HepG2 (cell line): Measurements from ENCODE around the gene CD72. TPM values are rescaled to one million over a fixed set of nuclear protein-coding genes. Genes with fewer than 3 reads are reported as not detected.

ENCODE experiments used
- AHDC1 ChIP-seq: sonication (generic); formaldehyde crosslinking; IDR thresholded peaks from 2 replicates; pipeline ENCODE4 v1.5.1; 2020; ENCODE audit warnings: mild to moderate bottlenecking, missing genetic modification reagents, borderline replicate concordance
- CEBPG ChIP-seq: IDR thresholded peaks from 2 replicates; pipeline ENCODE4 v1.6.1; 2016
- E2F5 ChIP-seq: sonication (generic); formaldehyde crosslinking; conservative IDR thresholded peaks from 2 replicates; pipeline ENCODE4 v1.4.0; 2020; ENCODE audit warnings: missing genetic modification reagents
- FOXK1 ChIP-seq: sonication (generic); formaldehyde crosslinking; IDR thresholded peaks from 2 replicates; pipeline ENCODE4 v1.4.0; 2020; ENCODE audit warnings: low read depth, missing genetic modification reagents, borderline replicate concordance
- MEF2D ChIP-seq: sonication (generic); formaldehyde crosslinking; IDR thresholded peaks from 2 replicates; pipeline ENCODE4 v1.5.1; 2020; ENCODE audit warnings: mild to moderate bottlenecking, missing genetic modification reagents
- MIXL1 ChIP-seq: IDR thresholded peaks from 2 replicates; pipeline ENCODE4 v1.6.1; 2016
- NR3C1 ChIP-seq: sonication (generic); formaldehyde crosslinking; IDR thresholded peaks from 2 replicates; pipeline ENCODE4 v1.4.0; 2020; ENCODE audit warnings: missing genetic modification reagents
- POGZ ChIP-seq: sonication (generic); formaldehyde crosslinking; IDR thresholded peaks from 2 replicates; pipeline ENCODE4 v1.4.0; 2020; ENCODE audit warnings: mild to moderate bottlenecking, missing genetic modification reagents
- RXRB ChIP-seq: IDR thresholded peaks from 2 replicates; pipeline ENCODE4 v1.6.1; 2016; ENCODE audit warnings: borderline replicate concordance, missing genetic modification reagents, missing compliant biosample characterization
- STAG1 ChIP-seq: sonication (generic); formaldehyde crosslinking; IDR thresholded peaks from 2 replicates; pipeline ENCODE4 v1.4.0; 2020; ENCODE audit warnings: missing genetic modification reagents
- TCF7 ChIP-seq: sonication (generic); IDR thresholded peaks from 2 replicates; pipeline ENCODE4 v1.6.1; 2016; ENCODE audit warnings: antibody characterized with exemption, low read depth
- ZBTB25 ChIP-seq: IDR thresholded peaks from 2 replicates; pipeline ENCODE4 v1.6.1; 2018; ENCODE audit warnings: missing genetic modification reagents
- ZBTB33 ChIP-seq: sonication (generic); formaldehyde crosslinking; IDR thresholded peaks from 2 replicates; pipeline ENCODE4 v1.4.0; 2020; ENCODE audit warnings: missing genetic modification reagents
- ZFP36L2 ChIP-seq: sonication (generic); formaldehyde crosslinking; IDR thresholded peaks from 2 replicates; pipeline ENCODE4 v1.4.0; 2020; ENCODE audit warnings: missing genetic modification reagents
- ZGPAT ChIP-seq: IDR thresholded peaks from 2 replicates; pipeline ENCODE4 v1.6.1; 2016; ENCODE audit warnings: mild to moderate bottlenecking
- ZKSCAN8 ChIP-seq: IDR thresholded peaks from 2 replicates; pipeline ENCODE4 v1.6.1; 2016; ENCODE audit warnings: borderline replicate concordance, missing genetic modification reagents, missing compliant biosample characterization
- ZNF432 ChIP-seq: sonication (generic); formaldehyde crosslinking; IDR thresholded peaks from 2 replicates; pipeline ENCODE4 v1.5.0; 2020; ENCODE audit warnings: missing genetic modification reagents, mild to moderate bottlenecking, borderline replicate concordance
- ZNF768 ChIP-seq: sonication (generic); formaldehyde crosslinking; IDR thresholded peaks from 2 replicates; pipeline ENCODE4 v1.4.0; 2020; ENCODE audit warnings: missing genetic modification reagents
- polyA plus RNA-seq, 8 experiments: library from polyadenylated mRNA; depleted of rRNA in 3 of 8; stranded (reverse) in 7 of 8; unstranded in 1 of 8; fragments of >200 nt; fragmentation: Illumina TruSeq in 4 of 8; extraction: Trizol in 4 of 8; gene quantifications; 2 replicates each; pipeline versions ENCODE4 v1.2.1 to v1.2.3, GENCODE V29; 2011 to 2016; ENCODE audit warnings: low read depth in 4 of 8, missing spikeins in 1 of 8, mixed read lengths in 1 of 8; ENCODE audit not compliant: insufficient read depth in 1 of 8
- total RNA-seq, 5 experiments: library from RNA; depleted of rRNA; stranded (reverse); fragments of >200 nt; fragmentation: Illumina TruSeq; extraction: Trizol; gene quantifications; 2 replicates each; pipeline ENCODE4 v1.2.3, GENCODE V29; 2016; ENCODE audit warnings: low read depth in 1 of 5

The CD72 gene
- total and polyA plus RNA-seq, 2 of the 13 experiments (the other 11 are each of a cell fraction or from before 2014, with no cell fraction given) = 0.18 to 1.1 TPM

- TF ChIP-seq ZFP36L2 (CRISPR knock-in tag) (no peak; the same call in 1 of the 2 replicates), MIXL1 (CRISPR knock-in tag) (peak; percentile 87), ZGPAT (peak; percentile 97), AHDC1 (CRISPR knock-in tag) (no peak; the same call in none of the 2 replicates), TCF7 (peak; percentile 27; the same call in 1 of the 2 replicates), MEF2D (CRISPR knock-in tag) (peak; percentile 97), FOXK1 (CRISPR knock-in tag) (peak; percentile 82), POGZ (CRISPR knock-in tag) (no peak; the same call in 1 of the 2 replicates), ZBTB25 (CRISPR knock-in tag) (peak; percentile 92), RXRB (CRISPR knock-in tag) (peak; percentile 93), STAG1 (peak; percentile 9; the same call in 1 of the 2 replicates), ZKSCAN8 (CRISPR knock-in tag) (peak; percentile 95), ZNF432 (CRISPR knock-in tag) (no peak), ZNF768 (CRISPR knock-in tag) (peak; percentile 91), NR3C1 (CRISPR knock-in tag) (no peak), CEBPG (CRISPR knock-in tag) (peak; percentile 58), ZBTB33 (CRISPR knock-in tag) (peak; percentile 74), E2F5 (CRISPR knock-in tag) (peak; percentile 50; the same call in 1 of the 2 replicates)
Observed at GRCh38 chr9:35657546-35658136, 39.4 kb upstream of the CD72 start, which contains the start of gene RMRP (continued).
